Measurements from ENCODE around the gene HES5.
A peak's percentile ranks its signal among the peaks of the same experiment; 100 is the strongest.

Gene HES5

DNA sequence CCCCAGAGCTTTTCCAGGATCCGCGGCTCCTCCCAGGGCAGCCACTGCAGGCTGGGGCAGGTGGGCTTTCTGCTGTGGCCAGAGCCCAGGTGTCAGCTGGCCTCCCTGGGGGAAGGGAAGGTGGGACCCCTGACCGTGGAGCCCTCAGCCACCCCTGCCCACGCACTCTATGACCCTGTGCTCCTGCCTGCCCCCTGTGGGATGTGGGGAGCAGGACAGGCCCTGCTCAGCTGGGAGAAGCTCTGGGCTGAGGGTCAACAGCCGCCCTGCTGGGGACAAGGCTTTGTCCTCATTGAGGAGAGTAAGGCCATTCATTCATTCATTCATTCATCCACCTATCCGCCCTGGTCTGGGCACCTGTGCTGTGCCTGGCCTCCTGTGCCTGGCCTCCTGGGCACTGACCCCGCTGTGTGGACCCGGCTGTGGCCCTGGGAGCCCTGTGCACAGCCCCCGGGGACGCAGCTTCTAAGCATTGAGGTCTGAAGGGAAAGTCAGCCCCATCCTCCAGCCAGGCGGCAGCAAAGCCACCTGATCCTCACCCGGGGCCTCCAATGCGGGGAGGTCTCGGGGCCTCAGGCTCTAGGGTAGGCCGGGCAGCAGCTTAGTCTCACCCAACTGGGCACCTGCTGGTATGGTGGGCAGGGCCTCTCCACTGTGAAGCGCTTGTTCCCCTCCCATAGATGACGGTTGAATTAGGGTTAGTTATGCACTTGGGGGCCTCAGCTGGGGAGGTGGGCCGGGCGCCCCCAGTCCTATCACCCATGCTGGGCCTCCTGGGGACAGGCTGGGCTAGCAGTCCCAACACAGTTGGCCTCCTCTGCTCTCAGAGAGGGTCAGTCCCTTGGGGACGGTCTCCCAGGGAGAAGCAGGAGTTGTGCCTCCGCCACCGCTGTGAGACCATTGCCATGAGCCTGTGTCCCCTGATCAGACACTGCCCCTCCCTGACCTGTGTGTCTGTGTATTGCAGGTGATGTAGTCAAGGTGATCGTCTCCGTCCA lies 32.1 kb upstream of the HES5 start:
- Histone ChIP-seq H4K8ac (ENCODE audit: low read length) (no peak overlapping the region), H3K4ac (ENCODE audit: low read depth in 1 of 2, low read length in 2 of 2) (no peak overlapping the region), H2AFZ (ENCODE audit: low read depth, low read length) (no peak overlapping the region), H2AK5ac (ENCODE audit: low read length, severe bottlenecking) (no peak overlapping the region), H3K79me1 (replicated peaks; ENCODE audit: low read length, poor library complexity, severe bottlenecking) (peaks cover 10% of the 10 kb centered on the region), H4K91ac (ENCODE audit: low read length) (no peak overlapping the region), H3K27me3 (ENCODE audit: control insufficient read depth in 1 of 2, insufficient read depth in 1 of 2, low read length in 2 of 2) (peaks cover 0 to 17% of the 10 kb centered on the region in 2 experiments), H2BK15ac (ENCODE audit: low read depth, poor library complexity, severe bottlenecking) (no peak overlapping the region), H3K4me3 (ENCODE audit: insufficient read depth in 1 of 2, low read depth in 1 of 2, low read length in 2 of 2) (no peak overlapping the region), H3K9me3 (ENCODE audit: control insufficient read depth, low read length) (no peaks in the 10 kb centered on the region), H3K9ac (ENCODE audit: low read length) (no peak overlapping the region), H3K14ac (ENCODE audit: low read length in 2 of 2) (no peak overlapping the region), H3K23ac (ENCODE audit: low read length in 2 of 2) (no peak overlapping the region), H2BK12ac (ENCODE audit: low read length in 2 of 2) (no peak overlapping the region), H3K4me2 (ENCODE audit: low read length, poor library complexity, severe bottlenecking) (no peak overlapping the region), H3K18ac (ENCODE audit: low read depth in 1 of 2, low read length in 2 of 2) (no peak overlapping the region), H3K27ac (ENCODE audit: low read length, poor library complexity, severe bottlenecking) (no peak overlapping the region), H2BK120ac (ENCODE audit: low read depth, low read length) (no peak overlapping the region), H2BK5ac (ENCODE audit: low read depth, low read length, poor library complexity, severe bottlenecking) (no peak overlapping the region), H3K4me1 (ENCODE audit: control insufficient read depth, insufficient read depth, low read depth, low read length) (peaks cover 17% of the 10 kb centered on the region), H3K36me3 (ENCODE audit: control insufficient read depth in 1 of 2, insufficient read depth in 2 of 2, low read depth in 1 of 2, low read length in 2 of 2) (peaks cover 42 to 52% of the 10 kb centered on the region in 2 experiments)
- 84% methylated on average over 20 of the region's 24 CpGs for WGBS
- DNase-seq, result no peak

DNA sequence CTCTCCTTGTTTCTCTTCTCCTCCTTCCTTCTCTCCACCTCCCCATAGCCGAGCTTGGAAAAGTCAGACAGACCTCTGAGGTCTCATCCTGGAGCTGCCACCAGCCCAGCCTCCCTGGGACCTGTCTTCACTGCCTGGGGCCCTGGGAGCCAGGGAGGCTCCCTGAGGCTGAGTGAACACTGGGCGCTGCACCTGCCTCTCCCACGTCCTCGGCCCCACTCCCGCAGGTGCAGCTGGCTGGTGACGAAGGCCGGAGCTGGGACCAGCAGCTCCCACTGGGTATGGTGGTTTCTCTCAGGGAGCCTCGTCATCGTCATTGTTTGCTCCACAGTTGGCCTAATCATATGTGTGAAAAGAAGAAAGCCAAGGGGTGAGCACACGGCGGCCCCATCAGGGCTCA lies 31.4 kb upstream of the HES5 start:
- no peak overlapping the region for H2BK120ac ChIP-seq (ENCODE audit: low read depth, low read length)
- no peak overlapping the region for H3K23ac ChIP-seq (ENCODE audit: low read length in 2 of 2)
- no peak overlapping the region for H2BK5ac ChIP-seq (ENCODE audit: low read depth, low read length, poor library complexity, severe bottlenecking)
- H3K9ac ChIP-seq (ENCODE audit: low read length), result no peak overlapping the region
- no peak overlapping the region for H2BK15ac ChIP-seq (ENCODE audit: low read depth, poor library complexity, severe bottlenecking)
- H3K4me2 ChIP-seq (ENCODE audit: low read length, poor library complexity, severe bottlenecking), result no peak overlapping the region
- no peak overlapping the region for H3K14ac ChIP-seq (ENCODE audit: low read length in 2 of 2)
- no peak overlapping the region for H2AK5ac ChIP-seq (ENCODE audit: low read length, severe bottlenecking)
- H3K27ac ChIP-seq (ENCODE audit: low read length, poor library complexity, severe bottlenecking), result no peak overlapping the region
- no peak overlapping the region for H2BK12ac ChIP-seq (ENCODE audit: low read length in 2 of 2)
- WGBS, result 83% methylated on average over 11 of the region's 11 CpGs
- no peak for DNase-seq
- no peak overlapping the region for H3K4ac ChIP-seq (ENCODE audit: low read depth in 1 of 2, low read length in 2 of 2)
- peaks cover 0 to 13% of the 10 kb centered on the region in 2 experiments for H3K27me3 ChIP-seq (ENCODE audit: control insufficient read depth in 1 of 2, insufficient read depth in 1 of 2, low read length in 2 of 2)
- H3K4me1 ChIP-seq (ENCODE audit: control insufficient read depth, insufficient read depth, low read depth, low read length), result peaks cover 23% of the 10 kb centered on the region
- H4K91ac ChIP-seq (ENCODE audit: low read length), result no peak overlapping the region
- H4K8ac ChIP-seq (ENCODE audit: low read length), result no peak overlapping the region
- no peak overlapping the region for H3K18ac ChIP-seq (ENCODE audit: low read depth in 1 of 2, low read length in 2 of 2)
- H3K9me3 ChIP-seq (ENCODE audit: control insufficient read depth, low read length), result no peaks in the 10 kb centered on the region
- H2AFZ ChIP-seq (ENCODE audit: low read depth, low read length), result no peak overlapping the region
- peaks cover 14% of the 10 kb centered on the region for H3K79me1 ChIP-seq (replicated peaks; ENCODE audit: low read length, poor library complexity, severe bottlenecking)
- H3K4me3 ChIP-seq (ENCODE audit: insufficient read depth in 1 of 2, low read depth in 1 of 2, low read length in 2 of 2), result no peak overlapping the region
- peaks cover 42 to 52% of the 10 kb centered on the region in 2 experiments for H3K36me3 ChIP-seq (ENCODE audit: control insufficient read depth in 1 of 2, insufficient read depth in 2 of 2, low read depth in 1 of 2, low read length in 2 of 2)

DNA sequence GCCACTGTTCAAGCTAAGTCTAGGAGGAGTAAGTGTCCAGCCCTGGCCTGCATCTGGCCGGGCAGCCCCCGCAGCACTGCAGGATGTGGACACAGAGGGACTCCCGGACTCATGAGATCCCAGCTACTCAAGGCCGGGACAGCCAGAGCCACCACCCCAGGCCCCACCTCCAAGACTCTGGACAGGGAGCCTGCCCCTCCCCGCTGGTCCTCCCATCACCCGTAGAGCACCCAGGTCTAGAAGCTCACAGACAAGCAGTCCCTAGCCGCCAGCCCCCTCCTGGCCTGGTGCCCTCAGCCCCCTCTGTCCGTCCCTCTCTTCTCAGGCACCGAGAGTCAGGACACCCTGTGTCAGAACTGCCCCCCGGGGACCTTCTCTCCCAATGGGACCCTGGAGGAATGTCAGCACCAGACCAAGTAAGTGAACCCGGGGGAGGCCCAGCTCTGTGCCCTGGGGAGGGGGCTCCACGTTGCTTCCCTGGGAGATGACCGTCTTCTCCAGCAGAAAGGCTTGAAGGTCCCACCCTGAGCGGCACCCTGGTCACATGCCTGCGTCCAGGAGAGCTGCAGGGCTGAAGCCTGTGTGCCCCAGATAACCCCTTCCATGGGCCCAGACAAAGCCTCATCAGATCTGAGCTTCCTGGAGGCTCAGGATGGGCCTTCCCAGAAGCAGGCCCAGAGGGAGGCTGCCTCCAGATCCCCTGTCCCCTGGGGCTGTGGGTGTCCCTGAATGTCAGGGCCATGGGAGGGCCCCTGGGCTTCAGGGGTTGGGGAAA lies 30.4 kb upstream of the HES5 start:
- Histone ChIP-seq H3K4ac (ENCODE audit: low read depth in 1 of 2, low read length in 2 of 2) (no peak overlapping the region), H3K4me2 (ENCODE audit: low read length, poor library complexity, severe bottlenecking) (no peak overlapping the region), H3K9ac (ENCODE audit: low read length) (no peak overlapping the region), H2BK12ac (ENCODE audit: low read length in 2 of 2) (no peak overlapping the region), H3K4me3 (ENCODE audit: insufficient read depth in 1 of 2, low read depth in 1 of 2, low read length in 2 of 2) (no peak overlapping the region), H3K4me1 (ENCODE audit: control insufficient read depth, insufficient read depth, low read depth, low read length) (peaks cover 27% of the 10 kb centered on the region), H3K18ac (ENCODE audit: low read depth in 1 of 2, low read length in 2 of 2) (no peak overlapping the region), H2BK120ac (ENCODE audit: low read depth, low read length) (no peak overlapping the region), H4K91ac (ENCODE audit: low read length) (no peak overlapping the region), H3K36me3 (ENCODE audit: control insufficient read depth in 1 of 2, insufficient read depth in 2 of 2, low read depth in 1 of 2, low read length in 2 of 2) (peaks cover 42 to 52% of the 10 kb centered on the region in 2 experiments), H3K79me1 (replicated peaks; ENCODE audit: low read length, poor library complexity, severe bottlenecking) (peaks cover 14% of the 10 kb centered on the region), H3K14ac (ENCODE audit: low read length in 2 of 2) (no peak overlapping the region), H3K9me3 (ENCODE audit: control insufficient read depth, low read length) (no peaks in the 10 kb centered on the region), H2AK5ac (ENCODE audit: low read length, severe bottlenecking) (no peak overlapping the region), H3K27me3 (ENCODE audit: control insufficient read depth in 1 of 2, insufficient read depth in 1 of 2, low read length in 2 of 2) (peaks cover 0 to 4% of the 10 kb centered on the region in 2 experiments), H4K8ac (ENCODE audit: low read length) (no peak overlapping the region), H3K27ac (ENCODE audit: low read length, poor library complexity, severe bottlenecking) (no peak overlapping the region), H2BK5ac (ENCODE audit: low read depth, low read length, poor library complexity, severe bottlenecking) (no peak overlapping the region), H3K23ac (ENCODE audit: low read length in 2 of 2) (no peak overlapping the region), H2BK15ac (ENCODE audit: low read depth, poor library complexity, severe bottlenecking) (peak overlapping the region; percentile 31), H2AFZ (ENCODE audit: low read depth, low read length) (no peak overlapping the region)
- WGBS, result 79% methylated on average over 15 of the region's 15 CpGs
- no peak for DNase-seq

Data from mesenchymal stem cell (in vitro differentiated cells and primary cell).